Central memory CD8-positive, alpha-beta T cell (primary cell): ENCODE results near the gene ZNF615.
"Not testable (repeated sequence)": the region's sequence is repeated elsewhere in the genome, so short reads cannot be mapped to it uniquely, and the experiment has no call there.

Experiments
- ATAC-seq: fragments of 150-1000 bp; cut with Tn5 transposase; replicated peaks from 2 replicates; pipeline ENCODE4 v1.10.0; 2022; ENCODE audit warnings: mild to moderate bottlenecking, moderate FRiP score, moderate number of reproducible peaks; ENCODE audit not compliant: poor library complexity, severe bottlenecking; ENCODE audit errors: extremely low read depth
- DNase-seq, 2 donors: peaks; one replicate each; pipeline ENCODE4 v3.0.0; 2021; ENCODE audit warnings: low spot score in 2 of 2
- H3K27ac Mint-ChIP-seq: one replicate; pipeline ENCODE4 v1.8.0; 2022; ENCODE audit warnings: low read depth, mild to moderate bottlenecking, moderate library complexity, mixed read lengths
- H3K27me3 Mint-ChIP-seq: one replicate; pipeline ENCODE4 v1.8.0; 2022; ENCODE audit warnings: mixed read lengths
- H3K36me3 Mint-ChIP-seq: one replicate; pipeline ENCODE4 v1.8.0; 2022; ENCODE audit warnings: mild to moderate bottlenecking, moderate library complexity, mixed read lengths; ENCODE audit not compliant: insufficient read depth
- H3K4me1 Mint-ChIP-seq: one replicate; pipeline ENCODE4 v1.8.0; 2022; ENCODE audit warnings: mixed read lengths
- H3K4me3 Mint-ChIP-seq: one replicate; pipeline ENCODE4 v1.8.0; 2022; ENCODE audit warnings: mild to moderate bottlenecking, moderate library complexity, mixed read lengths
- H3K9me3 Mint-ChIP-seq: one replicate; pipeline ENCODE4 v1.8.0; 2022; ENCODE audit warnings: mixed read lengths

Gene ZNF615

DNA sequence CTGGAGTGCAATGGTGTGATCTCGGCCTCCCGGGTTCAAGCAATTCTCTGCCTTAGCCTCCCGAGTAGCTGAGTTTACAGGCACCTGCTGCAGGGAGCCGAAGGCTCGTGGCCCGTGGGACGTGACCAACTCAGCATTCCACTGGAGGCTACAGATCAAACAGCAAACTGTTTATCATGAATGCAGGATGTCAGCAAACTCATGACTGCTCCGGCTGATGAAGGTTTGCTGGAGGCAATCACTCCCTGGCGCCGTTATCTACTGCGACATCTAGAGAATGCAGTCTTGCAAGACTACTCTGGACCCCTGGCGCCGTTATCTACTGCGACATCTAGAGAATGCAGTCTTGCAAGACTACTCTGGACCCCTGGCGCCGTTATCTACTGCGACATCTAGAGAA, 32.2 kb downstream of the ZNF615 start:
- H3K27ac Mint-ChIP-seq, H3K4me1 Mint-ChIP-seq, ATAC-seq, H3K27me3 Mint-ChIP-seq, DNase-seq, H3K4me3 Mint-ChIP-seq: not testable (repeated sequence)
- peaks cover 20% of the 10 kb centered on the region for H3K9me3 Mint-ChIP-seq
- peaks cover 45% of the 10 kb centered on the region for H3K36me3 Mint-ChIP-seq

DNA sequence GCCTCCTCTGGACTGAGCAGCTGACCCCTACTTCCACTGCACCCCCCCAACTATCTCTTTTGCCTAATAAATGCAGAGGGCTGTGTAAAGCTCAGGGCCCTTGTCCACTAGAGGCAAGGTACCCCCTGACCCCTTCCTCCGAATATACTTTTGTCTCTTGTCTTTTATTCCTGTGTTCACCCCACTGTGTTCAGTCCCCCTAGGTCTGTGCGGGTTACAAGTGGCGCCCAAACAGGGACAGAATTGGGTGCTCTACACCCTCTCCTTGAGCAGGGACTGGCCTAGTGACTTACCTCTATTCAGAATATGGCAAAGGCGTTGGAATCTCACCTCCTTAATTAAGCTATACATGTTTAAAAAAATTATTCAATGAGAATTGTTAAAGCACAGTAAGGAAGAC, 36.4 kb downstream of the ZNF615 start:
- Mint-ChIP-seq H3K4me3 (no peak overlapping the region), H3K27me3 (no peaks in the 10 kb centered on the region), H3K27ac (no peak overlapping the region), H3K9me3 (peaks cover 30% of the 10 kb centered on the region), H3K36me3 (peaks cover 68% of the 10 kb centered on the region), H3K4me1 (no peaks in the 10 kb centered on the region)
- no peak for ATAC-seq
- DNase-seq = no peak

DNA sequence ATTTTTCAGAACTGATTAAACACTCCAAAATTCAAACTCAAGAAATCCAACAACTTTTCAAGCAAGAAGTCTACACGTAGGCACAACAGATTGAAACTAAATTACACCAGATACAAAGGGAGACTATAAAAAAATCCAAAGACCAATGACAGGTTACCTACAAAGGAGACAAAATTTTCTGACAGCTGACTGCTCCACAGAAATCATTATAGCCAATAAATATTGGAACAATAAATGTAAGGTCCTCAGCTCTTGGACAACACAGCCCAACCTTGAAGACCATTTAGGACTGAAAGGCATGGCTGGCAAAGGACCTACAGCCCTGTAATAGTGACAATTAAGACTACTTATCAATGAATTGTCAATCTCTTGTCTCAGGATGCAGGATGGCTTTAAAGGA, 37.3 kb downstream of the ZNF615 start:
- Mint-ChIP-seq H3K4me1 (no peaks in the 10 kb centered on the region), H3K4me3 (no peak overlapping the region), H3K27me3 (no peaks in the 10 kb centered on the region), H3K36me3 (peaks cover 77% of the 10 kb centered on the region), H3K27ac (no peak overlapping the region), H3K9me3 (peaks cover 26% of the 10 kb centered on the region)
- ATAC-seq (no peak), DNase-seq (no peak)

DNA sequence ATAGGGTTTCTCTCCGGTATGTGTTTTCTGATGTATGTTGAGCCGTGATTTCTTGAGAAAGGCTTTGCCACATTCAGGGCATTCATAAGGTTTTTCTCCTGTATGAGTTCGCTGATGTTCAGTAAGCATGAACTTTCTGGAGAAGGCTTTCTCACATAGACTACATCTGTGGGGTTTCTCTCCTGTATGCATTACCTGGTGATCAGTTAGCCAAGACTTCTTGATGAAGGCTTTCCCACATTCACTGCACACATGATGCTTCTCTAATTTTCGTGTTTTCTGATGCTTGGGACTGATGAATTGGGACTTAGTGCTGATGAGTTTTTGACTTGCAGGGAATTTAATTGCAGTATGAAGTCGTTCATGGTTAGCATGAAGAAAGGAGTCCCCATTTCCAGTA, 42.4 kb downstream of the ZNF615 start:
- Mint-ChIP-seq H3K4me3 (no peak overlapping the region), H3K27me3 (no peaks in the 10 kb centered on the region), H3K9me3 (peaks cover 53% of the 10 kb centered on the region), H3K4me1 (no peaks in the 10 kb centered on the region), H3K27ac (no peak overlapping the region), H3K36me3 (peaks cover 58% of the 10 kb centered on the region)
- ATAC-seq = no peak
- DNase-seq = no peak

DNA sequence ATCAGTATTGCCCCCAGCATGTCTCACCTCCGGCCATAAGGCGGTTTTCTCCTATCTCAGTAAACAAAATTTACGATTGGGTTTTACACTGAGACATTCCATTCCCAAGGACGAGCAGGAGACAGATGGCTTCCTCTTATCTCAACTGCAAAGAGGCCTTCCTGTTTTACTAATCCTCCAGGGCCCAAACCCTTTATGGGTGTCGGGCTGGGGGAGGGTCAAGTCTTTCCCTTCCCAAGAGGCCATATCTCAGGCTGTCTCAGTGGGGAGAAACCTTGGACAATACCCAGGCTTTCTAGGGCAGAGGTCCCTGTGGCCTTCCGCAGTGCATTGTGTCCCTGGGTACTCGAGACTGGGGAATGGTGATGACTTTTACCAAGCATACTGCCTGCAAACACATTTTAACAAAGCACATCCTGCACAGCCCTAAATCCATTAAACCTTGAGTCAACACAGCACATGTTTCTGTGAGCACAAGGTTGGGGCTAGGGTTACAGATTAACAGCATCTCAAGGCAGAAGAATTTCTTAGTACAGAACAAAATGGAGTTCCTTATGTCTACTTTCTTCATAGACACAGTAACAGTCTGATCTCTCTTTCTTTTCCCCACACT, 47.3 kb downstream of the ZNF615 start:
- not testable (repeated sequence) for H3K27me3 Mint-ChIP-seq, H3K4me3 Mint-ChIP-seq, H3K27ac Mint-ChIP-seq, H3K4me1 Mint-ChIP-seq, DNase-seq, ATAC-seq
- Mint-ChIP-seq H3K36me3 (peaks cover 20% of the 10 kb centered on the region), H3K9me3 (peaks cover 66% of the 10 kb centered on the region)

DNA sequence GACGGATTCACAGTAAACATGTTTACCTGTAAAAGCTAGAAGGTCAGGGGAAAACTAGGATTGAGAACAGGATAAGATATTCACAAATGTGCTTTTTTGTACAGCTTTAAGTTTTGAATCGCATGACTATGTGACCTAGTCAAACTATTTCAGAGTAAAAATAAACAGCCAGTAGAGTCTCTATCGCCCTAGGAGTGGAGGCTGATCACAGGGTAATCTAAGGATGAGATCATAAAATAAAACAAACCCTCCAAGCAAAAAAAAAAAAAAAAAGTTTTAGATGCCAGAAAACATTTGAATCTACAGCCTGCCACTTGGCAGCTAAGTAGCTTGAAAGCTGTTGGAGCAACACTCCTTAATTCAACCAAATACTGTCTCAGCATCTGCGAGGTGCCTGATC, 48.2 kb downstream of the ZNF615 start:
- Mint-ChIP-seq H3K4me3 (no peak overlapping the region), H3K36me3 (peaks cover 10% of the 10 kb centered on the region), H3K27me3 (no peaks in the 10 kb centered on the region), H3K4me1 (no peaks in the 10 kb centered on the region), H3K9me3 (peaks cover 56% of the 10 kb centered on the region), H3K27ac (no peak overlapping the region)
- ATAC-seq = no peak
- no peak for DNase-seq

DNA sequence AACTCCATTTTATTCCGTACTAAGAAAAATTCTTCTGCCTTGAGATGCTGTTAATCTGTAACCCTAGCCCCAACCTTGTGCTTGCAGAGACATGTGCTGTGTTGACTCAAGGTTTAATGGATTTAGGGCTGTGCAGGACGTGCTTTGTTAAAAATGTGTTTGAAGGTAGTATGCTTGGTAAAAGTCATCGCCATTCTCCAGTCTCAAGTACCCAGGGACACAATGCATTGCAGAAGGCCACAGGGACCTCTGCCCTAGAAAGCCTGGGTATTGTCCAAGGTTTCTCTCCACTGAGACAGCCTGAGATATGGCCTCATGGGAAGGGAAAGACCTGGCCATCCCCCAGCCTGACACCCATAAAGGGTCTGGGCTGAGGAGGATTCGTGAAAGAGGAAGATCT, 50.2 kb downstream of the ZNF615 start:
- peaks cover 45% of the 10 kb centered on the region for H3K9me3 Mint-ChIP-seq
- not testable (repeated sequence) for H3K27me3 Mint-ChIP-seq, DNase-seq, H3K27ac Mint-ChIP-seq, ATAC-seq, H3K36me3 Mint-ChIP-seq, H3K4me3 Mint-ChIP-seq, H3K4me1 Mint-ChIP-seq

DNA sequence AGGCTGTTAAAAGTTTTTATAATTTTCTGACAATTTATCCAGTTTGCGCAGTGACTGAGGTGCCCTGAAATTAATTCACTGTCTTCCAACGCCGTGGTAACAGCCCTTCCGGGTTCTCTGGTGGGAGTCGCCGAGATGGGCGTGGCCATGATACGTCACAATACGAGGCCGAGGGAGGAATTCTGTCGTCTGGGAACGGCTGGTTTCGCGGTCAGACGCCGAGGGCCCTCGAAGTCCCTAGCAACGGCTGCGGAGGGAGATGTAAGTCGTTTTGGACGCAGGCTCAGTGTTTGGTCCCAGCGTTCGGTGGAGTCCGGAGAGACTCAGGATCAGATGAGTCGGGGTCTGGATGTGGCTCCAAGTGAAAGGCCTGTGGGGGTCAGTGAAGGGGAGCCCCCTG, 59.0 kb downstream of the ZNF615 start:
- Mint-ChIP-seq H3K9me3 (peaks cover 37% of the 10 kb centered on the region), H3K27me3 (no peaks in the 10 kb centered on the region), H3K27ac (no peak overlapping the region), H3K4me3 (no peak overlapping the region), H3K4me1 (no peaks in the 10 kb centered on the region), H3K36me3 (peaks cover 10% of the 10 kb centered on the region)
- ATAC-seq (no peak), DNase-seq (no peak)

DNA sequence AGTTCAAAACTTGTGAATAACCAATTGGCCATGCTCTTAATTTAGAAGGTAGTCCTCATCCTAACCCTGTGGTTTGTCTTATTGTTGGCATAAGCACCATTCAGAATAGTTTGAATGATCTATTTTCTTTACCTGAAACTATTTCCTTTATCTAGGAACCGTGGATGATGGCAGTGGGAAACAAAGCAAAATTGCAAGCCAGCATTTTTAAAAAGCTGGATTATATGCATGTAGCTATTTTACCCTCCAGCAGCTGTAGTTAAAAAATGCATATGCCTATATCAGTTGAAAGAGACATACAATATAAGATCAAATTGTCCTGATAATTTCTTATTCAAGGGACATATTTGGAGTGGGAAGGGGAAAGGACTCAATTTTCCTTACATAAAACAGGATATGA, 61.4 kb downstream of the ZNF615 start:
- Mint-ChIP-seq H3K4me1 (no peaks in the 10 kb centered on the region), H3K4me3 (no peak overlapping the region), H3K27ac (no peak overlapping the region), H3K27me3 (no peaks in the 10 kb centered on the region), H3K36me3 (peaks cover 32% of the 10 kb centered on the region), H3K9me3 (peaks cover 44% of the 10 kb centered on the region)
- ATAC-seq (no peak), DNase-seq (no peak)

DNA sequence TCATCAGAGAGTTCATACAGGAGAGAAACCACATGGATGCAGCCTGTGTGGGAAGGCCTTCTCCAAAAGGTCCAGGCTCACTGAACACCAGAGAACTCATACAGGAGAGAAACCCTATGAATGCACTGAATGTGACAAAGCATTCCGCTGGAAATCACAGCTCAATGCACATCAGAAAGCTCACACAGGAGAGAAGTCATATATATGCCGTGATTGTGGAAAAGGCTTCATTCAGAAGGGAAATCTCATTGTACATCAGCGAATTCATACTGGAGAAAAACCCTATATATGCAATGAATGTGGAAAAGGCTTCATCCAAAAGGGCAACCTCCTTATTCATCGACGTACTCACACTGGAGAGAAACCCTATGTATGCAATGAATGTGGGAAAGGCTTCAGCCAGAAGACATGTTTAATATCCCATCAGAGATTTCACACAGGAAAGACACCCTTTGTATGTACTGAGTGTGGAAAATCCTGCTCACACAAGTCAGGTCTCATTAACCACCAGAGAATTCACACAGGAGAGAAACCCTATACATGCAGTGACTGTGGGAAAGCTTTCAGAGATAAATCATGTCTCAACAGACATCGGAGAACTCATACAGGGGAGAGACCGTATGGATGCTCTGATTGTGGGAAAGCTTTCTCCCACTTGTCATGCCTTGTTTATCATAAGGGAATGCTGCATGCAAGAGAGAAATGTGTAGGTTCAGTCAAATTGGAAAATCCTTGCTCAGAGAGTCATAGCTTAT, 63.0 kb downstream of the ZNF615 start:
- Mint-ChIP-seq H3K27me3 (no peaks in the 10 kb centered on the region), H3K27ac (no peak overlapping the region), H3K4me1 (no peaks in the 10 kb centered on the region), H3K9me3 (peaks cover 46% of the 10 kb centered on the region), H3K4me3 (no peak overlapping the region), H3K36me3 (peaks cover 48% of the 10 kb centered on the region)
- DNase-seq (no peak), ATAC-seq (no peak)
